ENCODE results near the gene FILIP1L. TPM values are rescaled to one million over a fixed set of nuclear protein-coding genes. Genes with fewer than 3 reads are reported as not detected.
A peak's percentile ranks its signal among the peaks of the same experiment; 100 is the strongest.

Gene FILIP1L
- total RNA-seq, 2 experiments from 2014 or later = 0.35 to 0.48 TPM

DNA sequence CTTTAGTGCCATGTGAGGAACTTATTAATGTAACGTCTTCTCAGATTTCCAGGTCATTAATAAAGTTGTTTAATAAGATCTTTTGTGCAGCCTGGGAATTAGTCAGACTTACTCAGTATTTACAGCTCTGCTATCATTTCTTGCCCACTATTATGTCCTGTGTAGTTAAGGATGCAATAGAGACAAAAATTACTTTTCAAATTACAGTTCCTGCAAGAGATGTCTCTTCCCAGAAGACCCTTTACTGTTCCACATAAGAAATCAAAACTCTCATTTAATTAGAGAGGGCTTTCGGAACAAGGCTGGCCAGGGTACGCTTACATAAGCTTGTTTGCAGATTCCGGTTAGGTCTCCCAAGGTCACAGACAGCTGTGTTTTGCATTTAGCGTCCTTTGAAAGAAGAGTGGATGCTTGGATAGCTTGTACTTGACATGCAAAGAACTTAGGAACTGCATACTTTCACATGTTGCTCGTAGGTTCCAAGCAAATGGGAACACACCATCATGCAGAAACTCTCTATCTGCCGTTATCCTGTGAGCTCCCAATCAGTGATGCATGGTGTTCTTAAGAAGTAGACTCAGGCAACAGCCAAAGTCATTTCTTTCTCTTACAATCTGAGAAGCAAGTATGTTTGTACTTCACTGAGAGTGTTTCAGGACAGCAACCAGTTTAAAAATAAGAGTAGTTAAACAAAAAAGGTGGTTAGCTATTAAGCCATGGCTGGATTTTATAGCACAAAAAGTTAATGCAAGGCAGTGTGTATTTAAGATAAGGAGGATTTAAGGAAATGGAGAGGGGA, 37.4 kb downstream of the FILIP1L start:
- peaks cover 39% of the 10 kb centered on the region for H3K4me1 Mint-ChIP-seq
- no peak overlapping the region for H3K4me3 Mint-ChIP-seq
- peaks cover 36% of the 10 kb centered on the region for H3K36me3 Mint-ChIP-seq
- H3K9me3 Mint-ChIP-seq = peaks cover 6% of the 10 kb centered on the region
- H3K27me3 Mint-ChIP-seq = no peaks in the 10 kb centered on the region
- H3K27ac Mint-ChIP-seq = peak overlapping the region; percentile 10
- DNase-seq = no peak

DNA sequence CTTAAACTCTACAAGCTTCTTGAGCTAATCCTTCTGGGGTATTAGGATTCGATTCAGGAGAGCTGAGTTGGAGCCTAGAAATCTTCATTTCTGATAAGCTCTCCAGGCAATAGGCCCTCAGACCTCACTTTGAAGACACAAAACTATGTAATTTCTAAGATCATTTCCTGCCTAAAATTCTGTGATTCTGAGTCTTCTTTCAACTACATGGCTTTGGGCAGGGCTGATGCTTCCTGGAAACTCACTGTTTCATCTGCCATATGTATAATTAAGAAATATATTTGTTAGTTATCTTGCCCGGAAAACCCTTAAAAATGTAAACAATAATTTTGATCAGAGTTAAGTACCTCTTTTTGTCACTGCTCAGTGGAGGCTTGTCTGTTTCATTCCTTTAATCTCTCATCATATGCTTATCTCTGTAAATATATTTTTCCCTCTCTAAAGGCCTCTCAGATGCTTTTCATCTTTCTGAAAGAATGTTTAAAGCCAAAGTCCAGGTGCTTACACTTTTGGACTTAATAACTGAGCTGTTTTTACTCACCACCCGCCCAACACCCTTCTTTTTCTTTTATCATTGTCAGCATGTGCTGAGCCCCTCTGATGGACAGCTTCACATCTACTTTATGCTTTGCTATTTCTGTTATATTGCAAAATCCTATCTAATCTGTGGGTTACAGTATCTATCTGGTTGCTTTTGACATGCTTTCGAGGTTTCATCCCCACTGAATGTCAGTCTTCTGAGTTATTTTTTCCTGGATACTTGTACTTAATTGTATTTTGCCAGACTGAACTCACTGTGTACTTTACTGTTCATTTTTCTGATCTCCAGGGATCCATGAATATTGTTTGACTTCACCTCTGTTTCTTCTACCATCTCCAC, 38.2 kb downstream of the FILIP1L start:
- H3K4me1 Mint-ChIP-seq = peaks cover 48% of the 10 kb centered on the region
- no peak overlapping the region for H3K4me3 Mint-ChIP-seq
- DNase-seq = no peak
- H3K27me3 Mint-ChIP-seq = no peaks in the 10 kb centered on the region
- H3K27ac Mint-ChIP-seq = peak overlapping the region; percentile 61
- peaks cover 44% of the 10 kb centered on the region for H3K36me3 Mint-ChIP-seq
- H3K9me3 Mint-ChIP-seq = peaks cover 12% of the 10 kb centered on the region

DNA sequence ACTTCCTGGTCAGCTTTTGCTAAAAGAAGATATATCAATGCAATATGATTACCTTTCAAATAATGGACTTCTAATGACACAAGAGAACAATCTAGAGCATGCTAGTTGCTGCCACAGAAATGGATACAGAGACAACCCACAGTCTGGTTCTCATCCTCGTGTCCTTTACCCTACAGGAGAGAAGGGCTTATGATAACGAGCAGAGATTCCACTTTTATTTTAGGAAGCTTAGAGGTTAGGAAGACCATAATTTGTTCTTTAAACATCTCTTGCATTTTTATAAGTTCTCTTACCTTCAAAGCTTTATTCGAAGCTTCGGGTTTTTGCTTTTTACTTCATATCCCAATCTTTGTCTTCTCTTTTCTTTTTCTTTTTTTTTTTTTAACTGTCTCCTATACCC, 39.1 kb downstream of the FILIP1L start:
- DNase-seq = no peak
- Mint-ChIP-seq H3K4me1 (peaks cover 56% of the 10 kb centered on the region), H3K27me3 (no peaks in the 10 kb centered on the region), H3K27ac (no peak overlapping the region), H3K4me3 (no peak overlapping the region), H3K9me3 (peaks cover 12% of the 10 kb centered on the region), H3K36me3 (peaks cover 43% of the 10 kb centered on the region)

DNA sequence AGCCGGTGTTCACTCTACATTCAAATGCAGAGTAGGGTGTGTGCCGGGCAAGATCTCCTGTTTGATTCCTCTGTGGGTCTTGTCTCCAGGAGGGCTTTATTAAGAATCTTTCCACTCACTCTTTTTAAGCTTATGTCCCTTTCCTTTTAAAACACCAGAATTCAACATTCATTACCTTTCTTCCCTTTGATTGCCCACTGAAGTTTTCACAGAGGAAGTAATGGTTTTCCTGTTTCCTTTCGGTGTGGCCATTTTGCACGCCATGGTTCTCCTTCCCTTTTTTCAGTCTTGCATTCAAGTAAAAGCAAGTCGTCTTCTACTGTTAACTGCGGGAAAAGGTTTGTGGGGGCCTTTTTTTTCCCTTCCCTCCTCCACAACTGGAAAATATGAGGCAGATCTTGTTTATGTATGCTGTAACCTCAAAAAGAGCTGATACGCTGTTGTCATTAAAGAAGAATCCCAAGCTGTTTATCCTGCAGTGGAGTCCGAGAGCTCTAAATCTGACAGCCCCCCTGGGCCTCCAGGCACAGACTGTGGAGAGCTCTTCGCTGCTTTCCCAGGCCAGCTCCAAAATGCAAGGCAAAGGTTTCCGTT, 40.5 kb downstream of the FILIP1L start:
- Mint-ChIP-seq H3K27me3 (no peaks in the 10 kb centered on the region), H3K9me3 (peaks cover 12% of the 10 kb centered on the region), H3K4me1 (peaks cover 69% of the 10 kb centered on the region), H3K36me3 (peaks cover 49% of the 10 kb centered on the region), H3K27ac (peak overlapping the region; percentile 90), H3K4me3 (peak overlapping the region; percentile 46)
- peak; percentile 45 for DNase-seq

DNA sequence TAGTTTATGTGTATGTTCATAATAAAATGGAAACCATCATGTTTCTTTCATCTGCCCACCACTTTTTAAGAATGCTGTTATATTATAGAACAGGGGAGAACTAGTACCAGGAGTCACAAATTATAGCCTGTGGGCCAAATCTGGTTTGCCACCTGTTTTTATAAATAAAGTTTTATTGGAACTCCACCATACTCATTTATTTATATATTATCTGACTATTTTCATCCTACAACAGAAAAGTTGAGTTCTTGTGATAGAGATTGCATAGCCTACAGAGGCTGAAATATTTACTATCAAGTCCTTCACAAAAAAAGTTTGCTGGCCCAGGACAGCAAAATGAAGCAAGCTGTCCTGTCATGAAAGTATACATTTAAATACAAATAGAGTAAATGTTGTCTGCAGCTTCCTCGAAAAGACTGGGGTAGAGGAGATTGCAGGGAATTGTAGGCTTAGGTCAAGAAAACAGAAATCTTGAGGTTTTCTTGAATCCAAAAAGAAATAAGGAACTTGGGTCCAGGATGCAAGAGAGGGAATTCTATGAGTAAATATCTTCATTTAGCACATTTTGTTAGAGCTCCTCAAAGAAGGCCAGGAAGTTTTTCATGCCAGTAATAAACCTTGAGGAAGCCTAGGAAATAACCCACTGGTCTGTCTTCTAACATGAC, 41.1 kb downstream of the FILIP1L start:
- no peak for DNase-seq
- no peaks in the 10 kb centered on the region for H3K27me3 Mint-ChIP-seq
- H3K36me3 Mint-ChIP-seq = peaks cover 46% of the 10 kb centered on the region
- peak overlapping the region; percentile 90 for H3K27ac Mint-ChIP-seq
- peaks cover 12% of the 10 kb centered on the region for H3K9me3 Mint-ChIP-seq
- peaks cover 71% of the 10 kb centered on the region for H3K4me1 Mint-ChIP-seq
- H3K4me3 Mint-ChIP-seq = peak overlapping the region; percentile 46

DNA sequence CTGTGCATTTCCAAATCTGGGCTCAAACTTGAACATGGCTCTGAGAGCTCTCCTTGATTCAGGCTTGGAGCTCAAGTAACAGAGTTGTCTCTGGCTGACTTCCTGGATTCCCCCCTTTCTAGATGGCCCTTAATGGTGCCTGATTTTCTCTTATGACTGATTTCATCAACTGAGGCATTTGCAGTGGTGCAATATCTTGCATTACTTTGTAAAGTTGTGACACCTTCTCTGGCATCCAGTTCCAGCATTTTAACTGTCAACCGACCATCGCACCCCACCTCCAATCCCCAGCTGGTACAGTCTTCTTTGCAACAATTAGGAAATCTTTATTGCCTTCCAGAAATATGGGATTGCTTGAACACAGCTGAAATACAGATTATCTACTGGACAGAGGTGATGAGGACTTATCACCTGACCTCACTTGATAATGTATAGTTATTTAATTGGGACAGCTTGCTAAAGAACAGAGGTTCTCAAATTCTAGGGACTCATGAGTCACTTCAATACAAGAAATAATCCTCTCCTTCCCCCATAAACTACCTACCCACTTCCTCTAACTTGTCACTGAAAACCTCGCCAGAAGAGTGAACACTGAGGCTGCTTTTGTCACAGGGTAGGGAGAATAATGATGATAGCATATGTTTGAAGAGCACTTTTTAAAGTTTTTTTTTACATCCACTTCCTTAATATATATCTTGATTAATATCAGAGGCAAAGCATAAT, 41.8 kb downstream of the FILIP1L start:
- peaks cover 46% of the 10 kb centered on the region for H3K36me3 Mint-ChIP-seq
- no peak for DNase-seq

DNA sequence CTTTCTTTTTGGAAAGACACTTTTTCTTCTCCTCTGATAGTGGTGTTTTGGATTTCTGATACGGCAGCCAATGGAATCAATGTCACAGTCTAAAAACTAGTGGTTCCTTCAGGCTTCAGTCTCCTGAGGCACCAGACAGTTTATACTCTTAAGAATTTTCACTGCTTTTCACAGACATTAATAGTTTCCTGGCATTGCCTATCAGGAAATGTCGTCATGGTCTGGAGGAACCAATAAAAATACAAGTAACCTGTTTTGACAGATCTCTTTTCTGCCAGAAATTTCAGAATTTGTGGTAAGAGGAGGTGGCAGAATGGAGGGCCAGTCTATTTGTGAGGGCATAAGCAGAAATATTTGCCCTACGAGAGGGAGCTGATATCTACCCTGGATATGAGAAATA, 44.8 kb downstream of the FILIP1L start:
- H3K4me1 Mint-ChIP-seq = peaks cover 54% of the 10 kb centered on the region
- DNase-seq = no peak
- no peaks in the 10 kb centered on the region for H3K27me3 Mint-ChIP-seq
- H3K36me3 Mint-ChIP-seq = peaks cover 34% of the 10 kb centered on the region
- H3K27ac Mint-ChIP-seq = peak overlapping the region; percentile 38
- no peak overlapping the region for H3K4me3 Mint-ChIP-seq
- peaks cover 12% of the 10 kb centered on the region for H3K9me3 Mint-ChIP-seq

More for the DNA sequence above, 41.8 kb downstream of the FILIP1L start:
- Mint-ChIP-seq H3K4me3 (peak overlapping the region; percentile 42), H3K27me3 (no peaks in the 10 kb centered on the region), H3K9me3 (peaks cover 12% of the 10 kb centered on the region), H3K27ac (peak overlapping the region; percentile 90), H3K4me1 (peaks cover 71% of the 10 kb centered on the region)

DNA sequence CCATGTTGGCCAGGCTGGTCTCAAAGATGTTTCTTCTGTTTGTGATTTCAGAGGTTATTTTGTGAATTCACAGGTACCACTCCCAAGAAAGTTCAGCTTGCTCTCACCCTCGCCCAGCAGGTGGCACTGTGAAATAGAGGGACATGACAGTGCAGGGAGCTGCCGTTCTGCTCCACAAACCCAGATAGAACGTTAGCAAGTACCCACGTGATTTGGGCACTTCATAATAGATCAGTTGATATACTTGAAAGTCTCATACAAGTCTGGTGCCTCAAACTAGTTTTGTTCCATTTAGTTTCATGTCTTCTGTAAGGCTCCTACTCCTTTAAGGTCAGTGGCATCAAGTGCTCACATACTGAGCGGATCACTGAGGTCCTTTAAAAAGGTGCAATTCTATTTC, 45.5 kb downstream of the FILIP1L start:
- Mint-ChIP-seq H3K4me1 (peaks cover 49% of the 10 kb centered on the region), H3K9me3 (peaks cover 12% of the 10 kb centered on the region), H3K36me3 (peaks cover 29% of the 10 kb centered on the region), H3K4me3 (no peak overlapping the region), H3K27me3 (no peaks in the 10 kb centered on the region), H3K27ac (peak overlapping the region; percentile 52)
- peak; percentile 79 for DNase-seq

DNA sequence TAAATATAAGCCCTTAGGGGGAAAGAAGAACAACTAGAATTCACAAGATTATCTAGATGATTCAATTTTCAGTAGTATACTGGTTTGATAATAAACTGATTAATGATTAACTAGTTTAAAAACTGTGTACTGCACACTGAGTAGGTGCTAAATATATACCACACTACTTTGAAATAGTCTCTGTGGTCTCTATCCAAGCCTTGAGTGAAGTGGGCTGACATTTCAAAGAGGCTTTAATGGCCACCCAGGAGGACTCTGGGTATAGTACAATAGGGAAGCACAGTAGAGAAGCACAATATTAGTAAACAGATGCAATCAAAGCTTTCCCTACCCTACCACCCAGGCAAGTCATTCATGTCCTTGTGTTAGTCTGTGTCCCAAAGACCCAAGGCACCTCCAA, 46.7 kb downstream of the FILIP1L start:
- Mint-ChIP-seq H3K9me3 (peaks cover 12% of the 10 kb centered on the region), H3K27ac (no peak overlapping the region), H3K4me1 (peaks cover 38% of the 10 kb centered on the region), H3K4me3 (no peak overlapping the region), H3K36me3 (peaks cover 26% of the 10 kb centered on the region), H3K27me3 (no peaks in the 10 kb centered on the region)
- no peak for DNase-seq

DNA sequence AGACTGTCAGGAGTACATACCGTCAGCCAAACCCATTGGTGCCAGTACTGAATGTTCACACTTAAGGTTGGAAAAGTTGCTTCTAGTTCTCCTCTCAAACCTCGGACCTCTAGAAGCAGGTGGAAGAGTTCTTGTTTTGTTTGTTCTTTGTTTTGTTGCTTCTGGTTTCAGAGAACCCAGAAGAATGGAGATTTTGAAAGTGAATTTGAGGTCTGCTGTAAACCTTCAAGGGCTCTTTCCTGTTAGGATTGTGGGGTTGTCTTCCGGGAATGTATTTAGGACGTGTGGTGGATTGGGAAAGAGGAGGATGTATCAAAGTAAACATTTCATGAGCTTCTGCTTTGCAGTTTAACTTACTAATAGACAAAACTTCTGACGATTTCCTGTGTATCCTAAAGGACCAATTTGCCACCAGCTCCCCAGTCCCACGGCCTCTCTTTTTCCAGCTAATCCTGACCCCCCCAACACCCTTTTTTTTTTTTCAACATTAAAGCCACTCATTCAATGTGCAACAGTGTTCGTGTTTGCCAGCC, 50.3 kb downstream of the FILIP1L start:
- H3K4me1 Mint-ChIP-seq = peaks cover 4% of the 10 kb centered on the region

DNA sequence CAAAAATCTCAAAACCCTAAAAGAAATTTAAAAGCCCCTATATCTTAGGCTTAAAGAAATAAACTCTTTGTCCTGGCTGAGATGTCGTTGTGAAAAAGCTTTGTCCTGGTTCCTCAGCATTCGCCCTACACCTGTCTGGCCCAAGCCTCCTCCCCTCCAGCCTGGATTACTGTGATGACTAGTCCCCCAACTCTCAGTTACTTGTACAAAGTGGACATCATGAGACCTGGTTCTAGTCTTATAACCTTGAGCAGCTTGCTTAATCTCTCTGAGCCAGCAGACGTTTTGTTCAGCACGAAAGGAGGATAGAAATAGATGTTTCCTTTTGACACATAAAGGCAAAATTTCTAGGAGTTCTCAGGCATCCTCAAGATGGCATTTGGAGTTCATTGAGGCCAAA, 51.6 kb downstream of the FILIP1L start:
- DNase-seq = no peak
- no peaks in the 10 kb centered on the region for H3K36me3 Mint-ChIP-seq
- no peaks in the 10 kb centered on the region for H3K4me1 Mint-ChIP-seq
- no peak overlapping the region for H3K27ac Mint-ChIP-seq
- no peak overlapping the region for H3K4me3 Mint-ChIP-seq
- no peaks in the 10 kb centered on the region for H3K9me3 Mint-ChIP-seq
- H3K27me3 Mint-ChIP-seq = no peaks in the 10 kb centered on the region

More for the DNA sequence above, 50.3 kb downstream of the FILIP1L start:
- no peaks in the 10 kb centered on the region for H3K9me3 Mint-ChIP-seq
- H3K36me3 Mint-ChIP-seq = peaks cover 3% of the 10 kb centered on the region
- no peak overlapping the region for H3K27ac Mint-ChIP-seq
- H3K4me3 Mint-ChIP-seq = no peak overlapping the region
- DNase-seq = no peak
- no peaks in the 10 kb centered on the region for H3K27me3 Mint-ChIP-seq

DNA sequence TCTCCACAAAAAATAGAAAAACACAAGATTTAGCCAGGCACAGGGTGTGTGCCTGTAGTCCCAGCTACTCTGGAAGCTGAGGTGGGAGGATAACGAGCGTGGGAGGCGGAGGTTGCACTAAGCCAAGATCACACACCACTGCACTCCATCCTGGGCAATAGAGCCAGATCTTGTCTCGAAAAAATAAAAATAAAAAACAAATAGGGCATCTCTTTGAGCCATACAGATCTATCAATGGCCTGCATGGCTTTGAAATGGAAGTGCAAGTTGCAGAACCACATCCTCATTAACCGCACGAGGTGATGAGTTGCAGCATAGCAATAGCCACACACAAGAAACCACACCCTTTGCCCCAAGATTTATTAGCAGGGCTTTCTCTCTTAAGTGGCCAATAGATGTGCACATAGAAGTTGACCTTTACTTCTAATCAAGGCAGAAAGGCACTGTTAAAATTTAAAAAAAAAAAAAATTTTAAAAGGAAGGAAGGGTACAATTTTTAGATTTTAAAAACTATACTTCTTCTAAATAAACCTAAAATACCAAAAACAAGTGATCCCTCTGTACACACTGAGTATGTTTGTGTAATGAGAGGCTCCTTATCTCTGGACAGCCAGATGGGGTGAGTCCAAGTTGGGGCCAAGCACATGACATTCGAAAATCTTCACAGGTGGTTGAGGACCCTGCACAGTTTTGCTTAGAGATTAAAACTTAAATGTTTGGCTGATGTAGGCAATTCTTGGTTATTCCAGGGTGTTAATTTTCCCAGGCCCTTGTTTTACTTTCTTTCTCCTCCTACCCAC, 53.4 kb downstream of the FILIP1L start:
- H3K9me3 Mint-ChIP-seq = no peaks in the 10 kb centered on the region
- H3K4me1 Mint-ChIP-seq = no peaks in the 10 kb centered on the region
- no peak overlapping the region for H3K4me3 Mint-ChIP-seq
- DNase-seq = no peak
- no peak overlapping the region for H3K27ac Mint-ChIP-seq
- H3K36me3 Mint-ChIP-seq = no peaks in the 10 kb centered on the region
- H3K27me3 Mint-ChIP-seq = no peaks in the 10 kb centered on the region

DNA sequence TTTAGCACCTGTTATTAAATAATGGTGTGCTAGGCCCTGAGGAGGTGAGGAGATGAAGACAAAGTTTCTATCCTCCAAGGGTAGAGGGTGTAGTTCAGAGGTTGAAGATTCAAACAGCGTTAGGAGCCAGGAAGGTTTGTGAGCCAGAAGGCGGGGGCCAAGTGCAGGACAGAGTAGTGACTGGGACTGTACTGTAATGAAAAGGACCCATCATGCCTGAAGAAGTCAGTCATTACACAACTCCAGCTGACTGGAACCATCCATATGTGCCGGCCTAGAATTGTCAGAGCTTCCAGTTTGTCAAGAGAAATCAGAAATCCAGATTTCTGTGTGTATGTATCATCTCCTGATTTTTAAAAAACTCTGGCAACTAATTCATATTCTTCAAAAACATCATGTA, 54.8 kb downstream of the FILIP1L start:
- Mint-ChIP-seq H3K4me3 (no peak overlapping the region), H3K27ac (no peak overlapping the region), H3K27me3 (no peaks in the 10 kb centered on the region), H3K9me3 (no peaks in the 10 kb centered on the region), H3K4me1 (no peaks in the 10 kb centered on the region), H3K36me3 (peaks cover 2% of the 10 kb centered on the region)
- DNase-seq = no peak

Measured in activated naive CD8-positive, alpha-beta T cell treated with anti-CD3 and anti-CD28 coated beads for 36 hours (primary cell).